Measurements from ENCODE around the gene SERTAD4. TPM values are rescaled to one million over a fixed set of nuclear protein-coding genes. Genes with fewer than 3 reads are reported as not detected.

SERTAD4 gene
- total RNA-seq, 1 donor from 2014 or later = 11.4 TPM

GRCh38 chr1:210228158-210228557 is 4.4 kb upstream of the SERTAD4 start:
- no peak for DNase-seq (ENCODE audit: extremely low spot score, unreplicated experiment)
- H3K4me1 Mint-ChIP-seq (ENCODE audit: unreplicated experiment) = peaks cover 16% of the 10 kb centered on the region
- no peaks in the 10 kb centered on the region for H3K36me3 Mint-ChIP-seq
- H3K9me3 Mint-ChIP-seq = peaks cover 4% of the 10 kb centered on the region
- TF ChIP-seq CTCF (conservative IDR thresholded peaks at IDR 0.05) = no peak
- no peak overlapping the region for H3K4me3 Mint-ChIP-seq
- no peak overlapping the region for H3K27ac Mint-ChIP-seq
- H3K27me3 Mint-ChIP-seq = peaks cover 22% of the 10 kb centered on the region

GRCh38 chr1:210230149-210230695 is 2.4 kb upstream of the SERTAD4 start:
- H3K4me1 Mint-ChIP-seq (ENCODE audit: unreplicated experiment) = peaks cover 12% of the 10 kb centered on the region
- no peak for DNase-seq (ENCODE audit: extremely low spot score, unreplicated experiment)
- no peak overlapping the region for H3K27ac Mint-ChIP-seq
- peaks cover 27% of the 10 kb centered on the region for H3K27me3 Mint-ChIP-seq
- no peak for TF ChIP-seq CTCF (conservative IDR thresholded peaks at IDR 0.05)
- no peaks in the 10 kb centered on the region for H3K36me3 Mint-ChIP-seq
- H3K4me3 Mint-ChIP-seq = no peak overlapping the region
- peaks cover under 1% of the 10 kb centered on the region for H3K9me3 Mint-ChIP-seq

GRCh38 chr1:210231846-210232510 is 618 bp upstream of the SERTAD4 start:
- H3K27ac Mint-ChIP-seq = peak overlapping the region; percentile 61
- DNase-seq (ENCODE audit: extremely low spot score, unreplicated experiment) = no peak
- H3K4me1 Mint-ChIP-seq (ENCODE audit: unreplicated experiment) = peaks cover 23% of the 10 kb centered on the region
- H3K9me3 Mint-ChIP-seq = no peaks in the 10 kb centered on the region
- H3K27me3 Mint-ChIP-seq = peaks cover 38% of the 10 kb centered on the region
- peak overlapping the region; percentile 88 for H3K4me3 Mint-ChIP-seq
- H3K36me3 Mint-ChIP-seq = no peaks in the 10 kb centered on the region
- no peak for TF ChIP-seq CTCF (conservative IDR thresholded peaks at IDR 0.05)

- Mint-ChIP-seq H3K36me3 (no peaks in the 10 kb centered on the region), H3K4me3 (peak overlapping the region; percentile 84), H3K9me3 (no peaks in the 10 kb centered on the region), H3K27me3 (peaks cover 38% of the 10 kb centered on the region), H3K4me1 (ENCODE audit: unreplicated experiment) (peaks cover 33% of the 10 kb centered on the region), H3K27ac (no peak overlapping the region)
- DNase-seq (ENCODE audit: extremely low spot score, unreplicated experiment) = no peak
- no peak for TF ChIP-seq CTCF (conservative IDR thresholded peaks at IDR 0.05)
Observed at GRCh38 chr1:210233216-210233494, 559 bp downstream of the SERTAD4 start.

GRCh38 chr1:210233495-210234328 is 1.1 kb downstream of the SERTAD4 start:
- Mint-ChIP-seq H3K4me3 (peak overlapping the region; percentile 84), H3K4me1 (ENCODE audit: unreplicated experiment) (peaks cover 33% of the 10 kb centered on the region), H3K27ac (peak overlapping the region; percentile 42), H3K9me3 (no peaks in the 10 kb centered on the region), H3K27me3 (peaks cover 38% of the 10 kb centered on the region), H3K36me3 (no peaks in the 10 kb centered on the region)
- TF ChIP-seq CTCF (conservative IDR thresholded peaks at IDR 0.05) = no peak
- DNase-seq (ENCODE audit: extremely low spot score, unreplicated experiment) = no peak

Measured in type B pancreatic cell (in vitro differentiated cells).